Right lobe of liver (tissue), 6 donors: ENCODE results near the gene SOX21. TPM values are rescaled to one million over a fixed set of nuclear protein-coding genes. Genes with fewer than 3 reads are reported as not detected.

ENCODE experiments used
- ATAC-seq, 4 donors: fragments of 200-7000 bp; cut with Tn5 transposase; one replicate each; pipeline ENCODE4 v1.9.1; 2020; ENCODE audit warnings: mild to moderate bottlenecking in 4 of 4, moderate library complexity in 4 of 4
- DNase-seq, 3 donors: peaks; one replicate each; pipeline ENCODE4 v3.0.0-alpha.2; 2020
- H3K27ac ChIP-seq, 3 donors: fragments of 200-600 bp; one replicate each; pipeline ENCODE4 v1.8.0; 2022
- H3K27me3 ChIP-seq, 2 donors: fragments of 200-600 bp; one replicate each; pipeline ENCODE4 v1.8.0; 2022
- H3K36me3 ChIP-seq, 4 donors: fragments of 200-600 bp; sonication (generic) in 1 of 4; one replicate each; pipeline versions ENCODE4 v1.5.1 to v1.8.0; 2017 to 2022; ENCODE audit warnings: control low read depth in 1 of 4
- H3K4me1 ChIP-seq, 4 donors: fragments of 200-600 bp; sonication (generic) in 1 of 4; one replicate each; pipeline versions ENCODE4 v1.5.1 to v1.8.0; 2017 to 2022; ENCODE audit warnings: control low read depth in 1 of 4
- H3K4me3 ChIP-seq, 3 donors: fragments of 200-600 bp; one replicate each; pipeline ENCODE4 v1.8.0; 2022
- H3K9me3 ChIP-seq, 4 donors: fragments of 200-600 bp; sonication (generic) in 1 of 4; one replicate each; pipeline versions ENCODE4 v1.5.1 to v1.8.0; 2017 to 2022; ENCODE audit warnings: control low read depth in 1 of 4
- CTCF ChIP-seq, 4 donors: fragments of 200-600 bp in 3 of 4; fragments of 450-650 bp in 1 of 4; IDR thresholded peaks; one replicate each; pipeline versions ENCODE4 v1.5.1 to v1.8.0; 2016 to 2022; ENCODE audit warnings: antibody characterized with exemption in 4 of 4, mild to moderate bottlenecking in 2 of 4
- POLR2A ChIP-seq: fragments of 450-650 bp; IDR thresholded peaks from one replicate; pipeline ENCODE4 v1.6.1; 2017; ENCODE audit warnings: antibody characterized with exemption, mild to moderate bottlenecking
- WGBS: methylation state at CpG from one replicate; pipeline ENCODE4 v1.1.6; 2018; ENCODE audit warnings: low coverage, low lambda C conversion rate; ENCODE audit not compliant: insufficient coverage; ENCODE audit errors: missing lambda C conversion rate; 5-methylcytosine and 5-hydroxymethylcytosine counted together
- intact Hi-C, 2 donors: fragments of 100-400 bp; cut with DNase I; formaldehyde crosslinking; loops; one replicate each; pipeline versions ENCODE4 v1.11.2 to v1.14.1; 2022
- total RNA-seq, 6 experiments: library from RNA; depleted of rRNA in 2 of 6; stranded (reverse); fragments of >200 nt in 2 of 6; fragmentation: NEBNext Ultra II Directional in 3 of 6; extraction: Animal tissue kit (Norgen Biotek cat#: 25700) in 3 of 6; gene quantifications; one replicate each; pipeline versions ENCODE4 v1.1.0 to v1.2.4, GENCODE V29; 2016 to 2023
- donor health status: DM: no; HTN: yes; CAD: no.
- donor health status: DM: no; HTN: no; CAD: no.
- donor health status: DM: no; HTN: no; CAD: no.
- donor health status: DM: no; HTN: yes; CAD: no.
- donor health status: DM: no; HTN: yes; CAD: no.

SOX21 gene
- total RNA-seq, 6 experiments from 2014 or later = not detected

GRCh38 chr13:94701313-94702180 is 10.8 kb downstream of the SOX21 start:
- TF ChIP-seq CTCF (IDR thresholded peaks at IDR 0.05) (no peak), POLR2A (no peak)
- intact Hi-C loops = no loop called here

GRCh38 chr13:94700536-94700935 is 11.8 kb downstream of the SOX21 start:
- WGBS = 64% methylated on average over 5 of the region's 5 CpGs
- peaks cover 0 to 24% of the 10 kb centered on the region in 2 donors for H3K27me3 ChIP-seq
- H3K9me3 ChIP-seq = no peaks in the 10 kb centered on the region
- H3K36me3 ChIP-seq = no peaks in the 10 kb centered on the region
- ATAC-seq (no peak), DNase-seq (no peak)
- TF ChIP-seq CTCF (IDR thresholded peaks at IDR 0.05) (no peak), POLR2A (no peak)
- H3K27ac ChIP-seq = no peak overlapping the region
- H3K4me1 ChIP-seq = no peaks in the 10 kb centered on the region
- no peak overlapping the region for H3K4me3 ChIP-seq
- intact Hi-C loops = no loop called here

More at GRCh38 chr13:94701313-94702180, 10.8 kb downstream of the SOX21 start:
- H3K27me3 ChIP-seq = peaks cover 0 to 31% of the 10 kb centered on the region in 2 donors
- H3K27ac ChIP-seq = no peak overlapping the region
- ATAC-seq = no peak
- no peaks in the 10 kb centered on the region for H3K36me3 ChIP-seq
- H3K9me3 ChIP-seq = no peaks in the 10 kb centered on the region
- 34% methylated on average over 20 of the region's 42 CpGs for WGBS
- no peak overlapping the region for H3K4me3 ChIP-seq
- no peak for DNase-seq
- H3K4me1 ChIP-seq = no peaks in the 10 kb centered on the region

GRCh38 chr13:94700051-94700535 is 12.3 kb downstream of the SOX21 start:
- H3K36me3 ChIP-seq = no peaks in the 10 kb centered on the region
- no peak overlapping the region for H3K27ac ChIP-seq
- ATAC-seq = peak in 3 of 4 donors; percentile 16 to 98 (median 35)
- no peaks in the 10 kb centered on the region for H3K4me1 ChIP-seq
- DNase-seq = no peak
- intact Hi-C loops = no loop called here
- no peak for TF ChIP-seq CTCF (IDR thresholded peaks at IDR 0.05)
- no peak for TF ChIP-seq POLR2A
- no peaks in the 10 kb centered on the region for H3K9me3 ChIP-seq
- WGBS = 47% methylated on average over 2 of the region's 3 CpGs
- H3K4me3 ChIP-seq = no peak overlapping the region
- H3K27me3 ChIP-seq = peaks cover 0 to 24% of the 10 kb centered on the region in 2 donors

- no peak overlapping the region for H3K4me3 ChIP-seq
- intact Hi-C loops = no loop called here
- H3K9me3 ChIP-seq = no peaks in the 10 kb centered on the region
- no peaks in the 10 kb centered on the region for H3K27me3 ChIP-seq
- H3K4me1 ChIP-seq = no peaks in the 10 kb centered on the region
- no peak for DNase-seq
- no peak overlapping the region for H3K27ac ChIP-seq
- TF ChIP-seq CTCF (IDR thresholded peaks at IDR 0.05) (no peak), POLR2A (no peak)
- H3K36me3 ChIP-seq = no peaks in the 10 kb centered on the region
- no peak for ATAC-seq
- WGBS = 80% methylated on average over 1 of the region's 1 CpG
Measured at GRCh38 chr13:94696171-94696570, 16.2 kb downstream of the SOX21 start.
